ENCODE data around the gene HAGHL. TPM values are rescaled to one million over a fixed set of nuclear protein-coding genes. Genes with fewer than 3 reads are reported as not detected.

The HAGHL gene
- total and polyA plus RNA-seq, 2 experiments from 2014 or later: 21.6 to 35.3 TPM

DNA sequence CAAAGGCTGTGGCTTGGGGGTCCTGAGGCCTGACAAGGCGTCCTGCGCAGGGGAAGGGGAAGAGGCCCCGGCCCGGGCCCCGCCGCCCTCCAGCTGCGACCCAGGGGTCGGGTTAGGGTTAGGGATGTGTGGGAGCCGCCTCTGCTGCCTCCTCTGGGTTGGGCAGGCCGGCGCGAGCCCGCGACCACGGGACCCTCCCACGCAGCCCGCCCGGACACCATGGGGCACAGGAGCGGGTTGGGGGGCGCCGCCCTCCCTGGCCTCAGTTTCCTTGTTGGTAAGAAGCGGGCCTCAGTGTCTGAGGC, 13.5 kb downstream of the HAGHL start (continued):
- TF ChIP-seq, protein P1, sequence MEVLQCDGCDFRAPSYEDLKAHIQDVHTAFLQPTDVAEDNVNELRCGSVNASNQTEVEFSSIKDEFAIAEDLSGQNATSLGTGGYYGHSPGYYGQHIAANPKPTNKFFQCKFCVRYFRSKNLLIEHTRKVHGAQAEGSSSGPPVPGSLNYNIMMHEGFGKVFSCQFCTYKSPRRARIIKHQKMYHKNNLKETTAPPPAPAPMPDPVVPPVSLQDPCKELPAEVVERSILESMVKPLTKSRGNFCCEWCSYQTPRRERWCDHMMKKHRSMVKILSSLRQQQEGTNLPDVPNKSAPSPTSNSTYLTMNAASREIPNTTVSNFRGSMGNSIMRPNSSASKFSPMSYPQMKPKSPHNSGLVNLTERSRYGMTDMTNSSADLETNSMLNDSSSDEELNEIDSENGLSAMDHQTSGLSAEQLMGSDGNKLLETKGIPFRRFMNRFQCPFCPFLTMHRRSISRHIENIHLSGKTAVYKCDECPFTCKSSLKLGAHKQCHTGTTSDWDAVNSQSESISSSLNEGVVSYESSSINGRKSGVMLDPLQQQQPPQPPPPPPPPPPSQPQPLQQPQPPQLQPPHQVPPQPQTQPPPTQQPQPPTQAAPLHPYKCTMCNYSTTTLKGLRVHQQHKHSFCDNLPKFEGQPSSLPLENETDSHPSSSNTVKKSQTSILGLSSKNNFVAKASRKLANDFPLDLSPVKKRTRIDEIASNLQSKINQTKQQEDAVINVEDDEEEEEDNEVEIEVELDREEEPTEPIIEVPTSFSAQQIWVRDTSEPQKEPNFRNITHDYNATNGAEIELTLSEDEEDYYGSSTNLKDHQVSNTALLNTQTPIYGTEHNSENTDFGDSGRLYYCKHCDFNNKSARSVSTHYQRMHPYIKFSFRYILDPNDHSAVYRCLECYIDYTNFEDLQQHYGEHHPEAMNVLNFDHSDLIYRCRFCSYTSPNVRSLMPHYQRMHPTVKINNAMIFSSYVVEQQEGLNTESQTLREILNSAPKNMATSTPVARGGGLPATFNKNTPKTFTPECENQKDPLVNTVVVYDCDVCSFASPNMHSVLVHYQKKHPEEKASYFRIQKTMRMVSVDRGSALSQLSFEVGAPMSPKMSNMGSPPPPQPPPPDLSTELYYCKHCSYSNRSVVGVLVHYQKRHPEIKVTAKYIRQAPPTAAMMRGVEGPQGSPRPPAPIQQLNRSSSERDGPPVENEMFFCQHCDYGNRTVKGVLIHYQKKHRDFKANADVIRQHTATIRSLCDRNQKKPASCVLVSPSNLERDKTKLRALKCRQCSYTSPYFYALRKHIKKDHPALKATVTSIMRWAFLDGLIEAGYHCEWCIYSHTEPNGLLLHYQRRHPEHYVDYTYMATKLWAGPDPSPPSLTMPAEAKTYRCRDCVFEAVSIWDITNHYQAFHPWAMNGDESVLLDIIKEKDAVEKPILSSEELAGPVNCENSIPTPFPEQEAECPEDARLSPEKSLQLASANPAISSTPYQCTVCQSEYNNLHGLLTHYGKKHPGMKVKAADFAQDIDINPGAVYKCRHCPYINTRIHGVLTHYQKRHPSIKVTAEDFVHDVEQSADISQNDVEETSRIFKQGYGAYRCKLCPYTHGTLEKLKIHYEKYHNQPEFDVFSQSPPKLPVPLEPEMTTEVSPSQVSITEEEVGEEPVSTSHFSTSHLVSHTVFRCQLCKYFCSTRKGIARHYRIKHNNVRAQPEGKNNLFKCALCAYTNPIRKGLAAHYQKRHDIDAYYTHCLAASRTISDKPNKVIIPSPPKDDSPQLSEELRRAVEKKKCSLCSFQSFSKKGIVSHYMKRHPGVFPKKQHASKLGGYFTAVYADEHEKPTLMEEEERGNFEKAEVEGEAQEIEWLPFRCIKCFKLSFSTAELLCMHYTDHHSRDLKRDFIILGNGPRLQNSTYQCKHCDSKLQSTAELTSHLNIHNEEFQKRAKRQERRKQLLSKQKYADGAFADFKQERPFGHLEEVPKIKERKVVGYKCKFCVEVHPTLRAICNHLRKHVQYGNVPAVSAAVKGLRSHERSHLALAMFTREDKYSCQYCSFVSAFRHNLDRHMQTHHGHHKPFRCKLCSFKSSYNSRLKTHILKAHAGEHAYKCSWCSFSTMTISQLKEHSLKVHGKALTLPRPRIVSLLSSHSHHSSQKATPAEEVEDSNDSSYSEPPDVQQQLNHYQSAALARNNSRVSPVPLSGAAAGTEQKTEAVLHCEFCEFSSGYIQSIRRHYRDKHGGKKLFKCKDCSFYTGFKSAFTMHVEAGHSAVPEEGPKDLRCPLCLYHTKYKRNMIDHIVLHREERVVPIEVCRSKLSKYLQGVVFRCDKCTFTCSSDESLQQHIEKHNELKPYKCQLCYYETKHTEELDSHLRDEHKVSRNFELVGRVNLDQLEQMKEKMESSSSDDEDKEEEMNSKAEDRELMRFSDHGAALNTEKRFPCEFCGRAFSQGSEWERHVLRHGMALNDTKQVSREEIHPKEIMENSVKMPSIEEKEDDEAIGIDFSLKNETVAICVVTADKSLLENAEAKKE (CRISPR knock-in tag; IDR thresholded peaks at IDR 0.05): no peak
- TF ChIP-seq STAT1 (IDR thresholded peaks at IDR 0.05; ENCODE audit: unreplicated experiment): no peak
- no peak for TF ChIP-seq CREB1 (CRISPR knock-in tag; IDR thresholded peaks at IDR 0.05; ENCODE audit: low read depth)
- TF ChIP-seq POLR2AphosphoS5 (IDR thresholded peaks at IDR 0.05; ENCODE audit: low read depth): no peak
- TF ChIP-seq NANOG (IDR thresholded peaks at IDR 0.05; ENCODE audit: borderline replicate concordance): no peak

DNA sequence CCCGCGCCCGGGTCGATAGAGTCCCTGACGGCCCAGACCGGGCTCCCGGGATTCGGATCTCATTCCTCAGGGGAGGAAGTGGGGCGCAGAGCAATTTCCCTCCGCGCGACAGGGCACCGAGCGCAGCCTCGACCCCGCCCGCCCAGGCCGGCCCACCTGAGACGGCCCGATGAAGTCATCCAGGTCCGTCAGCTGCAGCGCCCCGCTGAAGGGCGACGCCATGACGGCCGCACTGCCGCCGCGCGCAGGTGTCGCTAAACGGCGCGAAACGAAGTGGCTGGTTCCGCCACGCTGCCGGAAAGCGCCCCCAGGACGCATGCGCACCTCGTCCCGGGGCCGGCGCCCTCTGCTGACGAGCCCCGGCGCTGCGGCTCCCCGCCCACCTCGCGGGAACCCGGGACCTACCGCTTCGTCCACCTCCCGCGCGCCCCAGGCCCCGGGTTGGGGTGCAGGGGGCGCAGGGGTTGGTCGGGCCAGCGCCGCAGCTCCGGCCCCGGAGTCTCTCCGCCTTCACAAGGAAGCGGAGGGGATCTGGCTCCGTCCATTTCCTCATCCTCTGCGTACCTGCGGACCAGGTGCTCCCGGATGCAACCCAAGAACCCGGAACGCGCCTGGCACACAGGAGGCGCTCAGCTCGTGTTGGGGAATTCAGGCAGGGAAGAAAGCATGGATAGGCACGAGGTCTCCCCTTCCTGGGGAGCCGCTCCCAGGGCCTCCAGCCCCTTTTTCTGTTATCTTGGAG, 14.0 kb downstream of the HAGHL start, which contains the start of gene CIAO3:
Gene CIAO3, minus strand, starts transcription at position 234 of the 742 bp plus-strand sequence. Its CDS starts 12 bp downstream, at position 222.
- Mint-ChIP-seq H3K9me3 (no peaks in the 10 kb centered on the region), H3K27me3 (ENCODE audit: insufficient read depth, low read depth, poor library complexity) (peaks cover 17% of the 10 kb centered on the region), H3K27ac (peak within 1 kb of the TSS; percentile 94; the same call in 1 of the 2 replicates), H3K36me3 (ENCODE audit: low read depth) (peaks cover 15% of the 10 kb centered on the region), H3K4me1 (peaks cover 13% of the 10 kb centered on the region), H3K4me3 (peak within 1 kb of the TSS; percentile 82)
- Histone ChIP-seq H4K20me1 (replicated peaks; ENCODE audit: insufficient read depth) (no peaks in the 10 kb centered on the region), H3F3A (replicated peaks; ENCODE audit: low read depth) (0 out of 2 replicates have a peak, but pooled peaks cover 6% of the 10 kb centered on the region), H3K4me3 (peak within 1 kb of the TSS; percentile 96), H3K79me2 (replicated peaks; ENCODE audit: insufficient read depth) (no peaks in the 10 kb centered on the region), H3K4me2 (peak within 1 kb of the TSS; percentile 95), H2AFZ (peak within 1 kb of the TSS; percentile 81), H3K27me3 (ENCODE audit: insufficient read depth) (no peaks in the 10 kb centered on the region), H3K36me3 (ENCODE audit: insufficient read depth) (no peaks in the 10 kb centered on the region), H3K9me2 (ENCODE audit: insufficient read depth) (no peaks in the 10 kb centered on the region), H3K4me1 (ENCODE audit: insufficient read depth) (no peaks in the 10 kb centered on the region; the same call in 1 of the 2 replicates), H3K27ac (ENCODE audit: low read depth) (peak within 1 kb of the TSS; percentile 84; the same call in 1 of the 2 replicates)
- ATAC-seq: peak; percentile 78
- peak; percentile 96 for DNase-seq (ENCODE audit: low spot score)
- TF ChIP-seq, protein P1 (CRISPR knock-in tag; IDR thresholded peaks at IDR 0.05): no peak
- TF ChIP-seq, protein P2, sequence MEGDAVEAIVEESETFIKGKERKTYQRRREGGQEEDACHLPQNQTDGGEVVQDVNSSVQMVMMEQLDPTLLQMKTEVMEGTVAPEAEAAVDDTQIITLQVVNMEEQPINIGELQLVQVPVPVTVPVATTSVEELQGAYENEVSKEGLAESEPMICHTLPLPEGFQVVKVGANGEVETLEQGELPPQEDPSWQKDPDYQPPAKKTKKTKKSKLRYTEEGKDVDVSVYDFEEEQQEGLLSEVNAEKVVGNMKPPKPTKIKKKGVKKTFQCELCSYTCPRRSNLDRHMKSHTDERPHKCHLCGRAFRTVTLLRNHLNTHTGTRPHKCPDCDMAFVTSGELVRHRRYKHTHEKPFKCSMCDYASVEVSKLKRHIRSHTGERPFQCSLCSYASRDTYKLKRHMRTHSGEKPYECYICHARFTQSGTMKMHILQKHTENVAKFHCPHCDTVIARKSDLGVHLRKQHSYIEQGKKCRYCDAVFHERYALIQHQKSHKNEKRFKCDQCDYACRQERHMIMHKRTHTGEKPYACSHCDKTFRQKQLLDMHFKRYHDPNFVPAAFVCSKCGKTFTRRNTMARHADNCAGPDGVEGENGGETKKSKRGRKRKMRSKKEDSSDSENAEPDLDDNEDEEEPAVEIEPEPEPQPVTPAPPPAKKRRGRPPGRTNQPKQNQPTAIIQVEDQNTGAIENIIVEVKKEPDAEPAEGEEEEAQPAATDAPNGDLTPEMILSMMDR (conservative IDR thresholded peaks at IDR 0.05; ENCODE audit: low read depth in 2 of 2): peak; percentile 59 to 82
- peak; percentile 95 for TF ChIP-seq CREB1 (CRISPR knock-in tag; IDR thresholded peaks at IDR 0.05; ENCODE audit: low read depth)
